ENCODE data around the gene DCUN1D1. TPM values are rescaled to one million over a fixed set of nuclear protein-coding genes. Genes with fewer than 3 reads are reported as not detected.

DCUN1D1 gene
- total and polyA plus RNA-seq, 2 experiments from 2014 or later: 29.5 to 53.5 TPM

DNA sequence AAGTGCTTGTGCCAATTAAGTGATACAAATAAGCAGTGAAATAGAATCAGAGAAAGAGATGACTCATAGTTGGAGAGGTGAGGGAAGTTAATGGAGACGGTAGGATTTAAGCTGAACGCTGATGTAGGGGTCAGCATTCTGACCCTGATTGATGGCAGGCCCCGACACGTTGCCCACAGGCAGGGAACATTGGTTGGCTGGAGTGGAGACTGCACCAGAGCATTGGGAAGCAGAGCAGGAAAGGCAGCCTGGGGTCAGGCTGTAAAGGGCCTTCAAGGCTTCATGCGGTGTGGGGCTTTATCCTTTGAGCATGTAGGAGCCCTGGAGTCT, 68.6 kb downstream of the DCUN1D1 start:
- DNase-seq (ENCODE audit: low spot score) (no peak), ATAC-seq (peak; percentile 60; the same call in 2 of the 3 replicates)
- no peaks in the 10 kb centered on the region for H3F3A ChIP-seq (replicated peaks; ENCODE audit: low read depth)
- no peaks in the 10 kb centered on the region for H3K9me2 ChIP-seq (ENCODE audit: insufficient read depth)
- no peak overlapping the region for H3K27ac ChIP-seq (ENCODE audit: low read depth)
- H3K4me1 ChIP-seq (ENCODE audit: insufficient read depth): no peaks in the 10 kb centered on the region
- Mint-ChIP-seq H3K27me3 (ENCODE audit: insufficient read depth, low read depth, poor library complexity) (no peaks in the 10 kb centered on the region), H3K36me3 (ENCODE audit: low read depth) (no peaks in the 10 kb centered on the region), H3K4me1 (peaks cover 7% of the 10 kb centered on the region; the same call in 2 of the 3 replicates), H3K4me3 (no peak overlapping the region), H3K27ac (peak overlapping the region; percentile 11), H3K9me3 (no peaks in the 10 kb centered on the region)
- TF ChIP-seq REST (IDR thresholded peaks at IDR 0.05; ENCODE audit: unreplicated experiment) (no peak), NANOG (IDR thresholded peaks at IDR 0.05; ENCODE audit: borderline replicate concordance) (no peak)
- H2AFZ ChIP-seq: no peak overlapping the region
- H3K79me2 ChIP-seq (replicated peaks; ENCODE audit: insufficient read depth): no peaks in the 10 kb centered on the region
- H3K27me3 ChIP-seq (ENCODE audit: insufficient read depth): no peaks in the 10 kb centered on the region
- no peaks in the 10 kb centered on the region for H3K36me3 ChIP-seq (ENCODE audit: insufficient read depth)
- H3K4me3 ChIP-seq: no peak overlapping the region
- no peak overlapping the region for H3K4me2 ChIP-seq
- no peaks in the 10 kb centered on the region for H4K20me1 ChIP-seq (replicated peaks; ENCODE audit: insufficient read depth)

DNA sequence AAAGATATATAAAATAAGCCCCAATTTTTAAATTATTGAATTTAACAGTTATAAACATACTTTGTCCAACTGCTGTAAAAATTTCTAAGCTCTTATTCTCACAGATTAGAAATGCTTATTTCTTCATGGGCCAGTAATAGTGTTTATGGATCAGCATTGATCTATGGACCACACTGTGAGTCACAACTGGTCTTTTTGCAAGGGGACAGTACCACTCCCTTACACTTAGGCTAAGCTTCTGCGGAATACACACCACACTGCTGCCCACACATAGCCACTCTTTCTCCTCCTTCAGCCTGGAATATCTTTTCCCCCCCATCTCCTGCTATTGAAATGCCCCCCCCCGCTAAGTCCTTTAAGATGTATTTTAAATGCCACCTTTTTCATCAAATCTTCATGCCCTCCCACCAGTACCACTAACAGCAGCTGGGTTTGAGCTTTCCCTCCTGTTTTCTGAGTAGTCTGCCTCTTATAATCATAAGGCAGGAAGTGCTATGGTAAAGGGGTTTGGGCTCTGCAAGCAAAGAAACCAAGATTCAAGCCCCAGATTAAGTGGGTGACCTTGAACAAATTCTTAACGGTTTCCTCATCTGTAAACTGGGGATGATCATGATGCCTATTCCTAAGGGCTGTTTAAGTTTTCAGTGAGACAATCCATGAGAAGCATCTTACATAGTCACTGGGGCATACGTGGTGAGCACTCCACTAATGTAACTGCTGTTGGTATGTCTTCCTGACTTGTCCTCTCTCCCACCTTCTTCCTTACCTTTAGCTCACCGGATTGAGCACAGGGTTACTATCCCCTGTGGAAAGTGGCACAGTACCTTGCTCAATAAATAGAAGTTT, 69.2 kb downstream of the DCUN1D1 start:
- Mint-ChIP-seq H3K9me3 (no peaks in the 10 kb centered on the region), H3K27me3 (ENCODE audit: insufficient read depth, low read depth, poor library complexity) (no peaks in the 10 kb centered on the region), H3K4me3 (no peak overlapping the region), H3K36me3 (ENCODE audit: low read depth) (no peaks in the 10 kb centered on the region), H3K4me1 (peaks cover 7% of the 10 kb centered on the region; the same call in 2 of the 3 replicates), H3K27ac (peak overlapping the region; percentile 11)
- no peak overlapping the region for H3K4me3 ChIP-seq
- ATAC-seq (no peak), DNase-seq (ENCODE audit: low spot score) (no peak)
- H3K4me2 ChIP-seq: no peak overlapping the region
- H2AFZ ChIP-seq: no peak overlapping the region
- H3K9me2 ChIP-seq (ENCODE audit: insufficient read depth): no peaks in the 10 kb centered on the region
- H3K4me1 ChIP-seq (ENCODE audit: insufficient read depth): no peaks in the 10 kb centered on the region
- no peaks in the 10 kb centered on the region for H4K20me1 ChIP-seq (replicated peaks; ENCODE audit: insufficient read depth)
- H3F3A ChIP-seq (replicated peaks; ENCODE audit: low read depth): no peaks in the 10 kb centered on the region
- H3K27ac ChIP-seq (ENCODE audit: low read depth): no peak overlapping the region
- H3K36me3 ChIP-seq (ENCODE audit: insufficient read depth): no peaks in the 10 kb centered on the region
- no peaks in the 10 kb centered on the region for H3K27me3 ChIP-seq (ENCODE audit: insufficient read depth)
- no peaks in the 10 kb centered on the region for H3K79me2 ChIP-seq (replicated peaks; ENCODE audit: insufficient read depth)
- no peak for TF ChIP-seq STAT1 (IDR thresholded peaks at IDR 0.05; ENCODE audit: unreplicated experiment)
- TF ChIP-seq ZNF331 (CRISPR knock-in tag; IDR thresholded peaks at IDR 0.05; ENCODE audit: low read depth): no peak
- no peak for TF ChIP-seq ETS1 (IDR thresholded peaks at IDR 0.05)
- TF ChIP-seq CTCF (conservative IDR thresholded peaks at IDR 0.05; ENCODE audit: low read depth in 2 of 2): no peak
- TF ChIP-seq JUNB (IDR thresholded peaks at IDR 0.05; ENCODE audit: unreplicated experiment): no peak
- no peak for TF ChIP-seq EZH2 (IDR thresholded peaks at IDR 0.05; ENCODE audit: low read depth, unreplicated experiment)
- TF ChIP-seq NANOG (IDR thresholded peaks at IDR 0.05; ENCODE audit: borderline replicate concordance): no peak
- no peak for TF ChIP-seq EZH2phosphoT487 (IDR thresholded peaks at IDR 0.05; ENCODE audit: unreplicated experiment)
- no peak for TF ChIP-seq ZNF114 (CRISPR knock-in tag; IDR thresholded peaks at IDR 0.05)
